ENCODE measurements around the gene KLRK1.

Gene KLRK1

DNA sequence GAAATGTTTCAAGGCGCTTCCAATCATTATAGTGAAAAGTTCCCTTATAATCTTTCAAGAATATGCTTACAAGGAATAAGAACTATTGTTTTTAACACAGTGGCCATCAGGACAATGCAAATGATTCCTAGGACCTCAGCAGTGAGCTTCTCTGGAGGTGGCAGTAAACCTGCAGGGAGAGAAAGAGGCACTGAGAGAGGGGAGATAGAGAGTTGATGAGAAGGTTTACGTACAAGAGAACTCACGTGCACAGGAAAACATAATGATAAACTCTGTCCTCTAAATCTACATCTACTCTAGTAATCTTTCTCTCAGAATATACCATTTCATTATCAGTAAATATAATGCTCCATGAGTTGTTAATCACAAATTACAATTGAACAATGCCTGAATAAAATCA lies 19.0 kb upstream of the KLRK1 start:
- H3K27me3 ChIP-seq (replicated peaks; ENCODE audit: control insufficient read depth, insufficient read depth, low read length), result no peaks in the 10 kb centered on the region
- no peak overlapping the region for H3K4me3 ChIP-seq (replicated peaks; ENCODE audit: low read depth, low read length)
- no peak for DNase-seq (ENCODE audit: extremely low read depth, insufficient read length)
- no peaks in the 10 kb centered on the region for H3K36me3 ChIP-seq (ENCODE audit: control insufficient read depth, insufficient read depth, low read length)
- TF ChIP-seq, protein P1, sequence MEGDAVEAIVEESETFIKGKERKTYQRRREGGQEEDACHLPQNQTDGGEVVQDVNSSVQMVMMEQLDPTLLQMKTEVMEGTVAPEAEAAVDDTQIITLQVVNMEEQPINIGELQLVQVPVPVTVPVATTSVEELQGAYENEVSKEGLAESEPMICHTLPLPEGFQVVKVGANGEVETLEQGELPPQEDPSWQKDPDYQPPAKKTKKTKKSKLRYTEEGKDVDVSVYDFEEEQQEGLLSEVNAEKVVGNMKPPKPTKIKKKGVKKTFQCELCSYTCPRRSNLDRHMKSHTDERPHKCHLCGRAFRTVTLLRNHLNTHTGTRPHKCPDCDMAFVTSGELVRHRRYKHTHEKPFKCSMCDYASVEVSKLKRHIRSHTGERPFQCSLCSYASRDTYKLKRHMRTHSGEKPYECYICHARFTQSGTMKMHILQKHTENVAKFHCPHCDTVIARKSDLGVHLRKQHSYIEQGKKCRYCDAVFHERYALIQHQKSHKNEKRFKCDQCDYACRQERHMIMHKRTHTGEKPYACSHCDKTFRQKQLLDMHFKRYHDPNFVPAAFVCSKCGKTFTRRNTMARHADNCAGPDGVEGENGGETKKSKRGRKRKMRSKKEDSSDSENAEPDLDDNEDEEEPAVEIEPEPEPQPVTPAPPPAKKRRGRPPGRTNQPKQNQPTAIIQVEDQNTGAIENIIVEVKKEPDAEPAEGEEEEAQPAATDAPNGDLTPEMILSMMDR (IDR thresholded peaks at IDR 0.05; ENCODE audit: insufficient read depth, low read length, poor library complexity, severe bottlenecking), result no peak

DNA sequence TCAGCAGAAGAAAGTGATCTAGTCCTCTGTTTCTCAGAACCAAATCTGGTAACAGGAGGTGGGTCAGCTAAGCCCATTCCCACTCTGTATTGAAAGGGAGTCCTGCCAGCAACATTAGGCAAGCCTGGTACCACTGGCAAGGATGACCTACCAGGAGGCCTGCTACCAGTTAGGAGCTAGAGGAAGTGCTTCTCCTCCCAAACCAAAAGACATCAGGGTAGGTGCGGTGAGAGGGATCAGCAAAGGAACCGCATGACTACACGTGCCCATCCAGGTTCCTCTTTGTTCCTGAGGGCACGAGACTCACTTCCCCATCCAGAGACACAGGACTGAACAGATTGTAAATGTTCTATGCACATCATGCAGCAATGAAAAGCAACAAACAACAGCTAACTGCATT lies 16.9 kb upstream of the KLRK1 start:
- TF ChIP-seq, protein P1 (IDR thresholded peaks at IDR 0.05; ENCODE audit: insufficient read depth, low read length, poor library complexity, severe bottlenecking), result no peak
- Histone ChIP-seq H3K4me3 (replicated peaks; ENCODE audit: low read depth, low read length) (no peak overlapping the region), H3K36me3 (ENCODE audit: control insufficient read depth, insufficient read depth, low read length) (no peaks in the 10 kb centered on the region), H3K27me3 (replicated peaks; ENCODE audit: control insufficient read depth, insufficient read depth, low read length) (no peaks in the 10 kb centered on the region)
- DNase-seq (ENCODE audit: extremely low read depth, insufficient read length), result no peak

DNA sequence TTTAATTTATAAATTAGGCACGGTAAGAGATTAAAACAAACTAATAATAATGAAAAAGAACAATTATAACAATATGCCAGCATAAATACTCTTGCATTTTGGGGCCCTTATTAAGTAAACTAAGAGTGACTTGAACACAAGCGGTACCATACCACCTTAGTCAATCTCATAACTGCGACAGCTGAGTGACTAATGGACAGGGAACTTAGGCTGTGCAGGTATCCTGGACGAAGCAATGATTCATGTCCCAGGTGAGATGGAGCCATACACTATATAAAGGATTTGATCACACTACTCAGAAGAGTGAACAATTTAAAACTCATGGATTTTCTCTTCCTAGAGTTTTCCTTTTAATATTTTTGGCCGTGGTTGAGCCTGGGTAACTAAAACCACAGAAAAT lies 15.5 kb upstream of the KLRK1 start:
- Histone ChIP-seq H3K27me3 (replicated peaks; ENCODE audit: control insufficient read depth, insufficient read depth, low read length) (no peaks in the 10 kb centered on the region), H3K36me3 (ENCODE audit: control insufficient read depth, insufficient read depth, low read length) (no peaks in the 10 kb centered on the region), H3K4me3 (replicated peaks; ENCODE audit: low read depth, low read length) (no peak overlapping the region)
- no peak for DNase-seq (ENCODE audit: extremely low read depth, insufficient read length)
- TF ChIP-seq, protein P1 (IDR thresholded peaks at IDR 0.05; ENCODE audit: insufficient read depth, low read length, poor library complexity, severe bottlenecking), result no peak

DNA sequence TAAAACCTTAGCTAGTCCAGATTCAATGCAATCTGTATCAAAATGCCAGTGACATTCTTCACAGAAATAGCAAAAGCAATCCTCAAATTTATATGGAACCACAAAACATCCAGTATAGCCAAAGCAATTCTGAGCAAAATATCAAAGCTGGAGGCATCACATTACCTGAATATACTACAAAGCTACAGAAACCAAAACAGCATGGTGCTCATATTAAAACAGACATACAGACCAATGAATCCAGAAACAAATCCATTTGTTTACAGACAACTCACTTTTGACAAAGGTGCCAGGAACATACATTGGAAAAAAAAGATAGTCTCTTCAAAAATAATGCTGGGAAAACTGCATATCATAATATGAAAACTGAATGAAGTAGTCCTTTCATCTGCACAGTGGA lies 15.0 kb upstream of the KLRK1 start:
- TF ChIP-seq, protein P1 (IDR thresholded peaks at IDR 0.05; ENCODE audit: insufficient read depth, low read length, poor library complexity, severe bottlenecking), result no peak
- H3K36me3 ChIP-seq (ENCODE audit: control insufficient read depth, insufficient read depth, low read length), result no peaks in the 10 kb centered on the region
- no peak for DNase-seq (ENCODE audit: extremely low read depth, insufficient read length)
- H3K4me3 ChIP-seq (replicated peaks; ENCODE audit: low read depth, low read length), result no peak overlapping the region
- H3K27me3 ChIP-seq (replicated peaks; ENCODE audit: control insufficient read depth, insufficient read depth, low read length), result no peaks in the 10 kb centered on the region

DNA sequence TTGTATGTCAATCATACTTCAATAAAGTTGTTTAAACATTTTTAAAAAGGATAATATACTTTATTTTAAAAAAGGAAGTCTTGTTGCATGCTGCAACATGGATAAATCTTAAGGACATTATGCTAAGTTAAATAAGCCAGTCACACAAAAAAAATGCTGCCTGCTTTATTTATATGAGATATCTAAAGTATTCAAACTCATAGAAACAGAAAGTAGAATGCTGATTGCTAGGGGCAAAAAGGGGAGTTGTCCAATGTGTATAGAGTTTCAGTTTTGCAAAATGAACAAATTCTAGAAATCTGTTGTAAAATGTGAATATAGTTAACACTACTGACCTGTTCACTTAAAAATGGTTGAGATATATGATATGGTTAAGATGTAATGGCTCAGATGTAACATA lies 11.0 kb upstream of the KLRK1 start:
- no peak for DNase-seq (ENCODE audit: extremely low read depth, insufficient read length)
- no peak overlapping the region for H3K4me3 ChIP-seq (replicated peaks; ENCODE audit: low read depth, low read length)
- TF ChIP-seq, protein P1 (IDR thresholded peaks at IDR 0.05; ENCODE audit: insufficient read depth, low read length, poor library complexity, severe bottlenecking), result no peak
- H3K27me3 ChIP-seq (replicated peaks; ENCODE audit: control insufficient read depth, insufficient read depth, low read length), result no peaks in the 10 kb centered on the region
- H3K36me3 ChIP-seq (ENCODE audit: control insufficient read depth, insufficient read depth, low read length), result no peaks in the 10 kb centered on the region

DNA sequence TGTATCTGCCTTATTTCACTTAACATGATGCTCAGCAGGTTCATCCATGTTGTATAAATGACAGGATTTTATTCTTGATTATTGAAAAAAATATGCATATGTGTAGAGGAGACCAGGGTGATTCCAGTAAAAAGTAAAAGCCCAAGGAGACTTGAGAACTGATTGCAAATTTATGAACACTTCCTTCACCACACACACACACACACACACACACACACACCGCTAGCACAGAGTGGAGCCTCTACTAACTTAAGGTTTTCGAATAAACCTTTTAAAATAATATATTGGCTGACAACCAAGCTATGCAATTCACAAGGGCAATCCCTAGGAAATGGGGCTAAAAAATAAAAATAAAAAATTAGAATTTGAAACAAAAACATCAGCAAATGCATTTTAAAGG lies 8.3 kb upstream of the KLRK1 start:
- no peaks in the 10 kb centered on the region for H3K27me3 ChIP-seq (replicated peaks; ENCODE audit: control insufficient read depth, insufficient read depth, low read length)
- TF ChIP-seq, protein P1 (IDR thresholded peaks at IDR 0.05; ENCODE audit: insufficient read depth, low read length, poor library complexity, severe bottlenecking), result no peak
- no peak for DNase-seq (ENCODE audit: extremely low read depth, insufficient read length)
- H3K36me3 ChIP-seq (ENCODE audit: control insufficient read depth, insufficient read depth, low read length), result no peaks in the 10 kb centered on the region
- H3K4me3 ChIP-seq (replicated peaks; ENCODE audit: low read depth, low read length), result no peak overlapping the region
